ENCODE measurements around the gene PTDSS2. TPM values are rescaled to one million over a fixed set of nuclear protein-coding genes. Genes with fewer than 3 reads are reported as not detected.

The PTDSS2 gene
- total RNA-seq, 2 donors from 2014 or later: 20.6 to 22.5 TPM

- no peaks in the 10 kb centered on the region for H3K9me3 Mint-ChIP-seq
- H3K4me1 Mint-ChIP-seq (ENCODE audit: low read depth): peaks cover 12% of the 10 kb centered on the region
- DNase-seq (no peak), ATAC-seq (replicated peaks in 1 of 2) (no peak)
- H3K4me3 Mint-ChIP-seq: no peak overlapping the region
- H3K36me3 Mint-ChIP-seq (ENCODE audit: insufficient read depth in 2 of 2): no peaks in the 10 kb centered on the region
- no peaks in the 10 kb centered on the region for H3K27me3 Mint-ChIP-seq (ENCODE audit: low read depth)
- no peak overlapping the region for H3K27ac Mint-ChIP-seq
These were observed 7.4 kb upstream of the PTDSS2 start for GRCh38 chr11:442611-443081.

GRCh38 chr11:443542-444199 is 6.4 kb upstream of the PTDSS2 start:
- Mint-ChIP-seq H3K27me3 (ENCODE audit: low read depth) (no peaks in the 10 kb centered on the region), H3K4me3 (no peak overlapping the region), H3K4me1 (ENCODE audit: low read depth) (peaks cover 14% of the 10 kb centered on the region), H3K36me3 (ENCODE audit: insufficient read depth in 2 of 2) (no peaks in the 10 kb centered on the region), H3K27ac (no peak overlapping the region), H3K9me3 (no peaks in the 10 kb centered on the region)
- ATAC-seq (replicated peaks in 1 of 2): no peak
- no peak for DNase-seq

- Mint-ChIP-seq H3K27me3 (ENCODE audit: low read depth) (no peaks in the 10 kb centered on the region), H3K4me1 (ENCODE audit: low read depth) (peaks cover 23% of the 10 kb centered on the region), H3K36me3 (ENCODE audit: insufficient read depth in 2 of 2) (no peaks in the 10 kb centered on the region), H3K4me3 (no peak overlapping the region), H3K27ac (no peak overlapping the region), H3K9me3 (no peaks in the 10 kb centered on the region)
- no peak for ATAC-seq (replicated peaks in 1 of 2)
- DNase-seq: no peak
These were observed 5.5 kb upstream of the PTDSS2 start for GRCh38 chr11:444396-445144.

- ATAC-seq (replicated peaks in 1 of 2): no peak
- peaks cover 21% of the 10 kb centered on the region for H3K4me1 Mint-ChIP-seq (ENCODE audit: low read depth)
- no peak overlapping the region for H3K4me3 Mint-ChIP-seq
These were observed 4.1 kb upstream of the PTDSS2 start for GRCh38 chr11:445765-446588.

GRCh38 chr11:446891-447290 is 3.2 kb upstream of the PTDSS2 start:
- no peaks in the 10 kb centered on the region for H3K27me3 Mint-ChIP-seq (ENCODE audit: low read depth)
- DNase-seq (no peak), ATAC-seq (replicated peaks in 1 of 2) (no peak)
- no peak overlapping the region for H3K27ac Mint-ChIP-seq
- H3K4me3 Mint-ChIP-seq: no peak overlapping the region
- peaks cover 2 to 3% of the 10 kb centered on the region in 2 donors for H3K36me3 Mint-ChIP-seq (ENCODE audit: insufficient read depth in 2 of 2)
- H3K9me3 Mint-ChIP-seq: no peaks in the 10 kb centered on the region
- H3K4me1 Mint-ChIP-seq (ENCODE audit: low read depth): peaks cover 26% of the 10 kb centered on the region

More at GRCh38 chr11:445765-446588, 4.1 kb upstream of the PTDSS2 start:
- DNase-seq: no peak
- Mint-ChIP-seq H3K36me3 (ENCODE audit: insufficient read depth in 2 of 2) (peaks cover 2% of the 10 kb centered on the region in 2 donors), H3K9me3 (no peaks in the 10 kb centered on the region), H3K27ac (no peak overlapping the region), H3K27me3 (ENCODE audit: low read depth) (no peaks in the 10 kb centered on the region)

- peaks cover 29% of the 10 kb centered on the region for H3K4me1 Mint-ChIP-seq (ENCODE audit: low read depth)
- no peaks in the 10 kb centered on the region for H3K9me3 Mint-ChIP-seq
- ATAC-seq (replicated peaks in 1 of 2) (peak; percentile 79 to 81), DNase-seq (peak; percentile 97 to 98)
- H3K27ac Mint-ChIP-seq: peak overlapping the region; percentile 88
- H3K27me3 Mint-ChIP-seq (ENCODE audit: low read depth): no peaks in the 10 kb centered on the region
- H3K4me3 Mint-ChIP-seq: peak overlapping the region; percentile 90 to 96
- peaks cover 2 to 3% of the 10 kb centered on the region in 2 donors for H3K36me3 Mint-ChIP-seq (ENCODE audit: insufficient read depth in 2 of 2)
These were observed 2.0 kb upstream of the PTDSS2 start for GRCh38 chr11:447923-448731.

GRCh38 chr11:450809-451451 is 851 bp downstream of the PTDSS2 start:
- peak overlapping the region; percentile 77 for H3K27ac Mint-ChIP-seq
- DNase-seq (peak; percentile 69 to 74), ATAC-seq (replicated peaks in 1 of 2) (peak; percentile 4 to 15)
- no peaks in the 10 kb centered on the region for H3K9me3 Mint-ChIP-seq
- peaks cover 34% of the 10 kb centered on the region for H3K4me1 Mint-ChIP-seq (ENCODE audit: low read depth)
- peaks cover 2 to 3% of the 10 kb centered on the region in 2 donors for H3K36me3 Mint-ChIP-seq (ENCODE audit: insufficient read depth in 2 of 2)
- peak overlapping the region; percentile 91 to 93 for H3K4me3 Mint-ChIP-seq
- no peaks in the 10 kb centered on the region for H3K27me3 Mint-ChIP-seq (ENCODE audit: low read depth)

GRCh38 chr11:451738-452137 is 1.7 kb downstream of the PTDSS2 start:
- no peaks in the 10 kb centered on the region for H3K9me3 Mint-ChIP-seq
- no peak for ATAC-seq (replicated peaks in 1 of 2)
- no peaks in the 10 kb centered on the region for H3K27me3 Mint-ChIP-seq (ENCODE audit: low read depth)
- no peak overlapping the region for H3K27ac Mint-ChIP-seq
- no peak for DNase-seq
- H3K4me1 Mint-ChIP-seq (ENCODE audit: low read depth): peaks cover 42% of the 10 kb centered on the region
- peak overlapping the region; percentile 91 to 93 for H3K4me3 Mint-ChIP-seq
- H3K36me3 Mint-ChIP-seq (ENCODE audit: insufficient read depth in 2 of 2): peaks cover 3% of the 10 kb centered on the region in 2 donors

GRCh38 chr11:452203-452744 is 2.2 kb downstream of the PTDSS2 start:
- no peak for ATAC-seq (replicated peaks in 1 of 2)
- H3K27ac Mint-ChIP-seq: no peak overlapping the region
- no peak overlapping the region for H3K4me3 Mint-ChIP-seq

GRCh38 chr11:452916-453527 is 2.9 kb downstream of the PTDSS2 start:
- H3K9me3 Mint-ChIP-seq: no peaks in the 10 kb centered on the region
- ATAC-seq (replicated peaks in 1 of 2) (no peak), DNase-seq (no peak)
- no peak overlapping the region for H3K27ac Mint-ChIP-seq
- peaks cover 54% of the 10 kb centered on the region for H3K4me1 Mint-ChIP-seq (ENCODE audit: low read depth)
- H3K36me3 Mint-ChIP-seq (ENCODE audit: insufficient read depth in 2 of 2): peaks cover 3% of the 10 kb centered on the region in 2 donors
- H3K27me3 Mint-ChIP-seq (ENCODE audit: low read depth): no peaks in the 10 kb centered on the region
- H3K4me3 Mint-ChIP-seq: no peak overlapping the region

More at GRCh38 chr11:452203-452744, 2.2 kb downstream of the PTDSS2 start:
- H3K36me3 Mint-ChIP-seq (ENCODE audit: insufficient read depth in 2 of 2): peaks cover 3% of the 10 kb centered on the region in 2 donors
- DNase-seq: no peak
- peaks cover 47% of the 10 kb centered on the region for H3K4me1 Mint-ChIP-seq (ENCODE audit: low read depth)
- no peaks in the 10 kb centered on the region for H3K27me3 Mint-ChIP-seq (ENCODE audit: low read depth)
- no peaks in the 10 kb centered on the region for H3K9me3 Mint-ChIP-seq

GRCh38 chr11:453564-453963 is 3.5 kb downstream of the PTDSS2 start:
- H3K4me3 Mint-ChIP-seq: no peak overlapping the region
- DNase-seq: no peak
- H3K36me3 Mint-ChIP-seq (ENCODE audit: insufficient read depth in 2 of 2): peaks cover 3% of the 10 kb centered on the region in 2 donors
- ATAC-seq (replicated peaks in 1 of 2): no peak
- H3K27ac Mint-ChIP-seq: no peak overlapping the region
- H3K4me1 Mint-ChIP-seq (ENCODE audit: low read depth): peaks cover 53% of the 10 kb centered on the region
- H3K9me3 Mint-ChIP-seq: no peaks in the 10 kb centered on the region
- no peaks in the 10 kb centered on the region for H3K27me3 Mint-ChIP-seq (ENCODE audit: low read depth)
